MCF 10A (cell line): Measurements from ENCODE around the gene PGAM5. TPM values are rescaled to one million over a fixed set of nuclear protein-coding genes. Genes with fewer than 3 reads are reported as not detected.

Source experiments
- BruUV-seq: library from RNA; stranded (reverse); fragments of 400-500 nt; replicated peaks from 2 replicates; lab custom pipeline; 2021; lab: Mats Ljungman, UMichigan
- CTCF ChIA-PET: fragments of 300-600 bp; sonication (Branson Sonifier 250); formaldehyde crosslinking; extraction: SDS; loops from one replicate; lab custom pipeline; 2021; ENCODE audit warnings: antibody characterized with exemption, inconsistent platforms; lab: Yijun Ruan, JAX
- POLR2A ChIA-PET: fragments of 300-600, 350-650 bp; sonication (Branson Sonifier 250); formaldehyde crosslinking; extraction: SDS; loops from one replicate; lab custom pipeline; 2020; ENCODE audit warnings: antibody characterized with exemption, inconsistent platforms; lab: Yijun Ruan, JAX
- DNase-seq: peaks from one replicate; pipeline ENCODE4 v3.0.0-alpha.2; 2018; ENCODE audit not compliant: unreplicated experiment
- H3K27ac Mint-ChIP-seq: one replicate; pipeline ENCODE4 v1.8.0; 2022; ENCODE audit warnings: mild to moderate bottlenecking, low read depth, mixed read lengths; ENCODE audit not compliant: unreplicated experiment
- H3K27me3 Mint-ChIP-seq: one replicate; pipeline ENCODE4 v1.8.0; 2022; ENCODE audit warnings: mixed read lengths; ENCODE audit not compliant: insufficient read depth, unreplicated experiment
- H3K36me3 Mint-ChIP-seq: one replicate; pipeline ENCODE4 v1.8.0; 2022; ENCODE audit warnings: mild to moderate bottlenecking, moderate library complexity, mixed read lengths; ENCODE audit not compliant: insufficient read depth, unreplicated experiment
- H3K4me1 Mint-ChIP-seq: one replicate; pipeline ENCODE4 v1.8.0; 2022; ENCODE audit warnings: mixed read lengths; ENCODE audit not compliant: insufficient read depth, unreplicated experiment
- H3K4me3 Mint-ChIP-seq: one replicate; pipeline ENCODE4 v1.8.0; 2022; ENCODE audit warnings: mild to moderate bottlenecking, moderate library complexity, mixed read lengths; ENCODE audit not compliant: unreplicated experiment
- H3K9me3 Mint-ChIP-seq: one replicate; pipeline ENCODE4 v1.8.0; 2022; ENCODE audit warnings: mixed read lengths; ENCODE audit not compliant: unreplicated experiment
- CTCF ChIP-seq: fragments of 200-600 bp; IDR thresholded peaks from one replicate; pipeline ENCODE4 v1.8.0; 2022; ENCODE audit warnings: antibody characterized with exemption, mild to moderate bottlenecking; ENCODE audit not compliant: unreplicated experiment
- intact Hi-C: fragments of 100-400 bp; cut with micrococcal nuclease; formaldehyde crosslinking; loops from 2 replicates; pipeline ENCODE4 v1.14.1; 2022
- total RNA-seq: library from RNA; stranded (reverse); gene quantifications from 2 replicates; pipeline ENCODE4 v1.2.3, GENCODE V29; 2022

PGAM5 gene
- total RNA-seq, 1 experiment from 2014 or later: 84.0 TPM

- no peak for TF ChIP-seq CTCF
- intact Hi-C loops: no loop called here
- CTCF ChIA-PET: no interaction called here
- Mint-ChIP-seq H3K4me1 (no peaks in the 10 kb centered on the region), H3K27ac (no peak overlapping the region), H3K27me3 (no peaks in the 10 kb centered on the region), H3K9me3 (no peaks in the 10 kb centered on the region), H3K36me3 (peaks cover 55% of the 10 kb centered on the region), H3K4me3 (no peak overlapping the region)
- no TSS peak for BruUV-seq
- peak; percentile 55 for DNase-seq
- POLR2A ChIA-PET: interaction anchor here (0.7 kb wide), 1 partner anchor 1780 kb away, joined by 3 read pairs; no protein-coding TSS in a partner anchor
Measured at GRCh38 chr12:132700212-132700822, 10.3 kb upstream of the PGAM5 start.

GRCh38 chr12:132702640-132703039 lies 8.0 kb upstream of the PGAM5 start:
- ChIA-PET CTCF (no interaction called here), POLR2A (no interaction called here)
- Mint-ChIP-seq H3K36me3 (peaks cover 50% of the 10 kb centered on the region), H3K27me3 (no peaks in the 10 kb centered on the region), H3K4me1 (no peaks in the 10 kb centered on the region), H3K27ac (no peak overlapping the region), H3K4me3 (no peak overlapping the region), H3K9me3 (no peaks in the 10 kb centered on the region)
- TF ChIP-seq CTCF: no peak
- intact Hi-C loops: no loop called here
- DNase-seq: no peak
- BruUV-seq: no TSS peak

- no peak for DNase-seq
- TF ChIP-seq CTCF: no peak
- BruUV-seq: no TSS peak
- intact Hi-C loops: no loop called here
- no peak overlapping the region for H3K4me3 Mint-ChIP-seq
- H3K36me3 Mint-ChIP-seq: peaks cover 48% of the 10 kb centered on the region
- H3K4me1 Mint-ChIP-seq: no peaks in the 10 kb centered on the region
- no peaks in the 10 kb centered on the region for H3K9me3 Mint-ChIP-seq
- no peak overlapping the region for H3K27ac Mint-ChIP-seq
- ChIA-PET POLR2A (no interaction called here), CTCF (no interaction called here)
- H3K27me3 Mint-ChIP-seq: no peaks in the 10 kb centered on the region
Measured at GRCh38 chr12:132703641-132704040, 7.0 kb upstream of the PGAM5 start.

- CTCF ChIA-PET: no interaction called here
Measured at GRCh38 chr12:132707241-132707640, 3.4 kb upstream of the PGAM5 start.

More at GRCh38 chr12:132707241-132707640, 3.4 kb upstream of the PGAM5 start:
- Mint-ChIP-seq H3K27me3 (no peaks in the 10 kb centered on the region), H3K27ac (no peak overlapping the region), H3K4me1 (no peaks in the 10 kb centered on the region), H3K36me3 (peaks cover 20% of the 10 kb centered on the region), H3K4me3 (no peak overlapping the region), H3K9me3 (no peaks in the 10 kb centered on the region)
- POLR2A ChIA-PET: no interaction called here
- no peak for TF ChIP-seq CTCF
- BruUV-seq: no TSS peak
- DNase-seq: no peak
- intact Hi-C loops: no loop called here
